NAMALWA (cell line): ENCODE results near the gene POLE.

Source experiments
- DNase-seq: peaks from one replicate; pipeline ENCODE4 v3.0.0-alpha.2; 2015; ENCODE audit warnings: low spot score

Gene POLE

GRCh38 chr12:132577191-132577920, 109.8 kb downstream of the POLE start:
- DNase-seq = no peak

GRCh38 chr12:132576701-132577100, 110.4 kb downstream of the POLE start:
- DNase-seq = no peak

DNA sequence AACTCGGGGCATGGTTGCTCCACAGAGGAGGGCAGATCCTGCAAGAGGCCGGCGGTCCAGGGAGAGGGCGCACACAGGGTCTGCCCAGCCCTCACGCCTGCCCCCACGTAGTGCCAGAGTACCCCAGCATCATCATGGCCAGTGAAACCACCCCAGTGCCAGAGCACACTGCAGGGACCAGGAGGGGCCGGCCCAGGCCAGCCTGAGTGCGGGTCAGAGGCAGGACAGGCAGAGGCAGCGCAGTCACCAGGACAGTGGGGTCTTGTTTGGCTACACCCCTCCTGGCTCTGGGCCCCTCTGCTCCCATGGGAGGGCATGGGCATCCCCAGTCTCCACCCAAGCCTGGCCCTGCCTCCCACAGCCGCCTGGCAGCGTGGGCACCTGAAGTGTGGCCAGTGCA, 111.5 kb downstream of the POLE start:
- DNase-seq = no peak

- no peak for DNase-seq
Observed at GRCh38 chr12:132574271-132574996, 112.7 kb downstream of the POLE start.
